Measurements from ENCODE around the gene PPP3CB. TPM values are rescaled to one million over a fixed set of nuclear protein-coding genes. Genes with fewer than 3 reads are reported as not detected.

PPP3CB gene
- total and polyA plus RNA-seq, 2 donors (not counting 3 experiments of a cell fraction or from before 2014, with no cell fraction given), result 13.5 to 30.4 TPM

DNA sequence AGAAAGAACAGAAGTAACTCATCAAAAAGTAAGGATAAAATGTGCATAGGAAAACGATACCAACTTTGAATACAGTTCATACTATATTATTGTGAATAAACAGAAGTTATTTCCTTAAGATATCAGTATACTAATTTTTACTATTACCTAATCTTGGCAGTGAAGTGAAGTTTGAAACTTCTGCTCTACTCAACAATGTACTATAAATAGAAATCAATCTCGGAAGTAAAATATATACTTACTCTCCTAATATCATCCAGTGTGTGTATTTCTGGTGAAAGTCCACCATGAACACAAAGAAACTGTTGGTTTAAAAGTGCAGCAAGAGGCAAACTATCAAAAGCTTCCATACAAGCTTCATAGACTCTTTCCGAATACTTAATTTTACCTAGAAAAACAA is 24.6 kb downstream of the PPP3CB start:
- dilution Hi-C loops (cut with MboI; ENCODE audit: extremely low pct_ligation_motif_present, low sequenced_read_pairs) (no loop called here), intact Hi-C loops (cut with micrococcal nuclease) (no loop called here)
- POLR2A ChIA-PET, result no interaction called here
- FAIRE-seq (no peak), DNase-seq (ENCODE audit: low read depth, low spot score) (no peak)
- no peaks in the 10 kb centered on the region for H3K4me1 ChIP-seq (ENCODE audit: control insufficient read depth, extremely low read depth, insufficient read depth, low read length)
- no peaks in the 10 kb centered on the region for H3K9me3 ChIP-seq (replicated peaks; ENCODE audit: control insufficient read depth, insufficient read depth, low read length)
- CTCF ChIA-PET, result no interaction called here
- H2AFZ ChIP-seq (ENCODE audit: low read depth, low read length), result no peak overlapping the region
- no peaks in the 10 kb centered on the region for H3K79me2 ChIP-seq (ENCODE audit: control insufficient read depth, insufficient read depth, low read length)
- H3K9ac ChIP-seq (replicated peaks; ENCODE audit: extremely low read depth, insufficient read depth, low read length), result no peak overlapping the region
- H3K9me1 ChIP-seq (replicated peaks; ENCODE audit: control insufficient read depth, extremely low read depth, insufficient read depth, low read length), result no peaks in the 10 kb centered on the region
- H3K27ac ChIP-seq (ENCODE audit: insufficient read depth, low read depth, low read length), result no peak overlapping the region
- H3K27me3 ChIP-seq (ENCODE audit: control insufficient read depth in 2 of 2, insufficient read depth in 2 of 2, low read length in 2 of 2), result no peaks in the 10 kb centered on the region
- TF ChIP-seq FOS (IDR thresholded peaks at IDR 0.05; ENCODE audit: borderline replicate concordance, insufficient read depth, low read length) (no peak), JUN (IDR thresholded peaks at IDR 0.05; ENCODE audit: borderline replicate concordance, insufficient read depth, insufficient read length, low read depth) (no peak), POLR2A (IDR thresholded peaks at IDR 0.05; ENCODE audit: low read depth, low read length) (no peak), EZH2 (IDR thresholded peaks at IDR 0.05; ENCODE audit: borderline replicate concordance, low read depth, low read length, severe bottlenecking) (no peak), GATA2 (IDR thresholded peaks at IDR 0.05; ENCODE audit: insufficient read depth, insufficient read length, low read depth, low read length) (no peak), POLR2AphosphoS5 (IDR thresholded peaks at IDR 0.05; ENCODE audit: insufficient read depth, low read depth, low read length) (no peak), MYC (IDR thresholded peaks at IDR 0.05; ENCODE audit: low read depth, low read length) (no peak)
- TF ChIP-seq, protein P1, sequence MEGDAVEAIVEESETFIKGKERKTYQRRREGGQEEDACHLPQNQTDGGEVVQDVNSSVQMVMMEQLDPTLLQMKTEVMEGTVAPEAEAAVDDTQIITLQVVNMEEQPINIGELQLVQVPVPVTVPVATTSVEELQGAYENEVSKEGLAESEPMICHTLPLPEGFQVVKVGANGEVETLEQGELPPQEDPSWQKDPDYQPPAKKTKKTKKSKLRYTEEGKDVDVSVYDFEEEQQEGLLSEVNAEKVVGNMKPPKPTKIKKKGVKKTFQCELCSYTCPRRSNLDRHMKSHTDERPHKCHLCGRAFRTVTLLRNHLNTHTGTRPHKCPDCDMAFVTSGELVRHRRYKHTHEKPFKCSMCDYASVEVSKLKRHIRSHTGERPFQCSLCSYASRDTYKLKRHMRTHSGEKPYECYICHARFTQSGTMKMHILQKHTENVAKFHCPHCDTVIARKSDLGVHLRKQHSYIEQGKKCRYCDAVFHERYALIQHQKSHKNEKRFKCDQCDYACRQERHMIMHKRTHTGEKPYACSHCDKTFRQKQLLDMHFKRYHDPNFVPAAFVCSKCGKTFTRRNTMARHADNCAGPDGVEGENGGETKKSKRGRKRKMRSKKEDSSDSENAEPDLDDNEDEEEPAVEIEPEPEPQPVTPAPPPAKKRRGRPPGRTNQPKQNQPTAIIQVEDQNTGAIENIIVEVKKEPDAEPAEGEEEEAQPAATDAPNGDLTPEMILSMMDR (IDR thresholded peaks at IDR 0.05; ENCODE audit: extremely low read depth in 1 of 2, insufficient read depth in 1 of 2, low read depth in 1 of 2, low read length in 2 of 2), result no peak
- TF ChIP-seq, protein P2, sequence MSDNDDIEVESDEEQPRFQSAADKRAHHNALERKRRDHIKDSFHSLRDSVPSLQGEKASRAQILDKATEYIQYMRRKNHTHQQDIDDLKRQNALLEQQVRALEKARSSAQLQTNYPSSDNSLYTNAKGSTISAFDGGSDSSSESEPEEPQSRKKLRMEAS (IDR thresholded peaks at IDR 0.05; ENCODE audit: insufficient read depth, insufficient read length), result no peak
- no peak overlapping the region for H3K4me3 ChIP-seq (replicated peaks in 1 of 3; ENCODE audit: insufficient read depth in 1 of 3, low read depth in 1 of 3, low read length in 3 of 3)
- H3K36me3 ChIP-seq (ENCODE audit: control insufficient read depth in 2 of 2, extremely low read depth in 1 of 2, insufficient read depth in 2 of 2, low read length in 2 of 2), result peaks cover 6 to 16% of the 10 kb centered on the region in 2 experiments
- H4K20me1 ChIP-seq (replicated peaks; ENCODE audit: control insufficient read depth, extremely low read depth, insufficient read depth, low read length), result no peaks in the 10 kb centered on the region
- H3K4me2 ChIP-seq (ENCODE audit: insufficient read depth, low read length), result no peak overlapping the region
- BruUV-seq (replicated peaks), result no TSS peak

Data from endothelial cell of umbilical vein (primary cell).